GM23338 (cell line): ENCODE results near the gene PEAK3. TPM values are rescaled to one million over a fixed set of nuclear protein-coding genes. Genes with fewer than 3 reads are reported as not detected.

ENCODE experiments used
- ATAC-seq: fragments of 200-7000 bp; cut with Tn5 transposase; 3 replicates; pipeline ENCODE4 v1.9.1; 2020
- DNase-seq: peaks from one replicate; pipeline ENCODE4 v3.0.0-alpha.2; 2015; ENCODE audit warnings: low spot score
- H2AFZ ChIP-seq: fragments of 200-600 bp; sonication (generic); 2 replicates; pipeline ENCODE4 v1.8.0; 2016; ENCODE audit warnings: antibody characterized with exemption, mild to moderate bottlenecking, moderate library complexity
- H3F3A ChIP-seq: fragments of 200-600 bp; sonication (generic); replicated peaks from 2 replicates; pipeline ENCODE4 v1.8.0; 2017; ENCODE audit warnings: antibody characterized with exemption, mixed run types, low read depth
- H3K27ac ChIP-seq: fragments of 200-600 bp; sonication (generic); 2 replicates; pipeline ENCODE4 v1.6.1; 2016; ENCODE audit warnings: low read depth
- H3K27me3 ChIP-seq: fragments of 200-600 bp; sonication (generic); 2 replicates; pipeline ENCODE4 v1.8.0; 2016; ENCODE audit warnings: mild to moderate bottlenecking, mixed run types, moderate library complexity; ENCODE audit not compliant: insufficient read depth
- H3K36me3 ChIP-seq: fragments of 200-600 bp; sonication (generic); 2 replicates; pipeline ENCODE4 v1.8.0; 2016; ENCODE audit warnings: mild to moderate bottlenecking; ENCODE audit not compliant: insufficient read depth
- H3K4me1 ChIP-seq: fragments of 200-600 bp; sonication (generic); 2 replicates; pipeline ENCODE4 v1.8.0; 2016; ENCODE audit warnings: mild to moderate bottlenecking, moderate library complexity; ENCODE audit not compliant: insufficient read depth
- H3K4me2 ChIP-seq: fragments of 200-600 bp; sonication (generic); 2 replicates; pipeline ENCODE4 v1.7.1; 2017; ENCODE audit warnings: mixed run types
- H3K4me3 ChIP-seq: fragments of 200-600 bp; sonication (generic); 2 replicates; pipeline ENCODE4 v1.6.1; 2016; ENCODE audit warnings: mixed run types
- H3K79me2 ChIP-seq: fragments of 200-600 bp; sonication (generic); replicated peaks from 2 replicates; pipeline ENCODE4 v1.8.0; 2017; ENCODE audit warnings: mild to moderate bottlenecking; ENCODE audit not compliant: insufficient read depth
- H3K9me2 ChIP-seq: fragments of 200-600 bp; sonication (generic); 2 replicates; pipeline ENCODE4 v1.8.0; 2017; ENCODE audit not compliant: insufficient read depth
- H4K20me1 ChIP-seq: fragments of 200-600 bp; sonication (generic); replicated peaks from 2 replicates; pipeline ENCODE4 v1.8.0; 2017; ENCODE audit warnings: mild to moderate bottlenecking; ENCODE audit not compliant: insufficient read depth
- H3K27ac Mint-ChIP-seq: 2 replicates; pipeline ENCODE4 v1.8.0; 2020; ENCODE audit warnings: inconsistent platforms, mild to moderate bottlenecking, moderate library complexity, mixed read lengths
- H3K27me3 Mint-ChIP-seq: 3 replicates; pipeline ENCODE4 v1.8.0; 2022; ENCODE audit warnings: low read depth, mild to moderate bottlenecking, moderate library complexity, mixed read lengths, inconsistent platforms; ENCODE audit not compliant: insufficient read depth, poor library complexity
- H3K36me3 Mint-ChIP-seq: 3 replicates; pipeline ENCODE4 v1.8.0; 2021; ENCODE audit warnings: low read depth, mild to moderate bottlenecking, inconsistent platforms, moderate library complexity, mixed read lengths
- H3K4me1 Mint-ChIP-seq: 3 replicates; pipeline ENCODE4 v1.8.0; 2020; ENCODE audit warnings: mild to moderate bottlenecking, inconsistent platforms, mixed read lengths
- H3K4me3 Mint-ChIP-seq: 3 replicates; pipeline ENCODE4 v1.8.0; 2021; ENCODE audit warnings: moderate library complexity, mild to moderate bottlenecking, inconsistent platforms, mixed read lengths
- H3K9me3 Mint-ChIP-seq: 3 replicates; pipeline ENCODE4 v1.8.0; 2020; ENCODE audit warnings: moderate library complexity, mild to moderate bottlenecking, inconsistent platforms, mixed read lengths
- CREB1 ChIP-seq: fragments of 250-450 bp; sonication (Bioruptor Pico); IDR thresholded peaks from 2 replicates; pipeline ENCODE4 v1.5.0; 2020; ENCODE audit warnings: low read depth, mild to moderate bottlenecking, moderate library complexity
- EZH2phosphoT487 ChIP-seq: fragments of 200-600 bp; sonication (generic); IDR thresholded peaks from one replicate; pipeline ENCODE4 v1.8.1; 2018; ENCODE audit warnings: antibody characterized with exemption; ENCODE audit not compliant: unreplicated experiment
- POLR2AphosphoS5 ChIP-seq: IDR thresholded peaks from 2 replicates; pipeline ENCODE4 v1.6.1; 2016; ENCODE audit warnings: antibody characterized with exemption, low read depth
- STAT1 ChIP-seq: IDR thresholded peaks from one replicate; pipeline ENCODE4 v1.6.1; 2016; ENCODE audit warnings: antibody characterized with exemption; ENCODE audit not compliant: unreplicated experiment
- ZNF331 ChIP-seq: fragments of 250-450 bp; sonication (Bioruptor Pico); IDR thresholded peaks from 2 replicates; pipeline ENCODE4 v1.5.0; 2020; ENCODE audit warnings: low read depth, mild to moderate bottlenecking, moderate library complexity
- polyA plus RNA-seq: library from polyadenylated mRNA; unstranded; fragments of >200 nt; fragmentation: Nextera tagmentation; extraction: Ambion mirVana; gene quantifications from 2 replicates; pipeline ENCODE4 v1.2.1, GENCODE V29; 2016
- total RNA-seq: library from RNA; depleted of rRNA; stranded (reverse); fragments of >200 nt; shearing (Covaris generic); gene quantifications from 2 replicates; pipeline ENCODE4 v1.2.3, GENCODE V29; 2014
- TF ChIP-seq, protein P1 (sequence below): fragments of 250-450 bp; sonication (Bioruptor Pico); IDR thresholded peaks from 2 replicates; pipeline ENCODE4 v1.5.0; 2020; ENCODE audit warnings: mild to moderate bottlenecking, moderate library complexity
- TF ChIP-seq, protein P2 (sequence below), 2 experiments: fragments of 200-600 bp in 1 of 2; sonication (generic) in 1 of 2; conservative IDR thresholded peaks; 2 replicates each; pipeline versions ENCODE4 v1.5.1 to v1.6.1; 2016 to 2017; ENCODE audit warnings: antibody characterized with exemption in 2 of 2, low read depth in 2 of 2, mild to moderate bottlenecking in 2 of 2, moderate library complexity in 1 of 2
- TF ChIP-seq, protein P3 (sequence below): IDR thresholded peaks from one replicate; pipeline ENCODE4 v1.6.1; 2018; ENCODE audit warnings: antibody characterized with exemption; ENCODE audit not compliant: unreplicated experiment
- TF ChIP-seq, protein P4 (sequence below): IDR thresholded peaks from 2 replicates; pipeline ENCODE4 v1.6.1; 2016; ENCODE audit warnings: antibody characterized with exemption

The PEAK3 gene
- total and polyA plus RNA-seq, 2 experiments from 2014 or later, result not detected

DNA sequence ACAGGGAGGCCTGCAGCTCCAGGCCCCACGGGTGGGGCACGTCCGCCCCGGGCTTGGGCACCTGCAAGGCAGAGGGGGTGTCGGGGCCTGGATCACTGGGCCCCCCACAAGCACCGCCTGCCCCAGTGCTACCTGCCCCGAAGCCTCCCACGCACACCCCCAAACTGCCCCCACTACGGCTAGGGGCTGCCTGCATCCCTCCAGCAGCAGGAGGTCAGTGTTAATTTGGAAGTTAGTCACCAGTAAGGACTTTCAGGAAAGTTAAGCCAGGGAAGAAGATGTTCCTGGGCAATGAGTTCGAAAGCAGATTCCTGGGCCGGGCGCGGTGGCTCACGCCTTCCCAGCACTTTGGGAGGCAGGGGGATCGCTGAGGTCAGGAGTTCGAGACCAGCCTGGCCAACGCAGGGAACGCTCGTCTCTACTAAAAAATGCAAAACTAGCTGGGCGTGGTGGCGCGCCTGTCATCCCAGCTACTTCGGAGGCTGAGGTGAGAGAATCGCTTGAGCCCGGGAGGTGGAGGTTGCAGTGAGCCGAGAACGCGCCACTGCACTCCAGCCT, 5.5 kb downstream of the PEAK3 start:
- peaks cover 22% of the 10 kb centered on the region for H3K4me1 Mint-ChIP-seq
- DNase-seq (no peak), ATAC-seq (no peak)
- no peak overlapping the region for H2AFZ ChIP-seq
- H3K4me2 ChIP-seq, result no peak overlapping the region
- peaks cover 21% of the 10 kb centered on the region for H3K27me3 Mint-ChIP-seq
- H3K36me3 Mint-ChIP-seq, result peaks cover 31% of the 10 kb centered on the region
- peaks cover 25% of the 10 kb centered on the region for H3K79me2 ChIP-seq
- no peak overlapping the region for H3K27ac Mint-ChIP-seq
- no peak overlapping the region for H3K4me3 ChIP-seq
- peaks cover 36% of the 10 kb centered on the region for H3F3A ChIP-seq
- no peak overlapping the region for H3K27ac ChIP-seq
- H3K4me3 Mint-ChIP-seq, result no peak overlapping the region
- peaks cover 21% of the 10 kb centered on the region for H4K20me1 ChIP-seq
- TF ChIP-seq, protein P1, sequence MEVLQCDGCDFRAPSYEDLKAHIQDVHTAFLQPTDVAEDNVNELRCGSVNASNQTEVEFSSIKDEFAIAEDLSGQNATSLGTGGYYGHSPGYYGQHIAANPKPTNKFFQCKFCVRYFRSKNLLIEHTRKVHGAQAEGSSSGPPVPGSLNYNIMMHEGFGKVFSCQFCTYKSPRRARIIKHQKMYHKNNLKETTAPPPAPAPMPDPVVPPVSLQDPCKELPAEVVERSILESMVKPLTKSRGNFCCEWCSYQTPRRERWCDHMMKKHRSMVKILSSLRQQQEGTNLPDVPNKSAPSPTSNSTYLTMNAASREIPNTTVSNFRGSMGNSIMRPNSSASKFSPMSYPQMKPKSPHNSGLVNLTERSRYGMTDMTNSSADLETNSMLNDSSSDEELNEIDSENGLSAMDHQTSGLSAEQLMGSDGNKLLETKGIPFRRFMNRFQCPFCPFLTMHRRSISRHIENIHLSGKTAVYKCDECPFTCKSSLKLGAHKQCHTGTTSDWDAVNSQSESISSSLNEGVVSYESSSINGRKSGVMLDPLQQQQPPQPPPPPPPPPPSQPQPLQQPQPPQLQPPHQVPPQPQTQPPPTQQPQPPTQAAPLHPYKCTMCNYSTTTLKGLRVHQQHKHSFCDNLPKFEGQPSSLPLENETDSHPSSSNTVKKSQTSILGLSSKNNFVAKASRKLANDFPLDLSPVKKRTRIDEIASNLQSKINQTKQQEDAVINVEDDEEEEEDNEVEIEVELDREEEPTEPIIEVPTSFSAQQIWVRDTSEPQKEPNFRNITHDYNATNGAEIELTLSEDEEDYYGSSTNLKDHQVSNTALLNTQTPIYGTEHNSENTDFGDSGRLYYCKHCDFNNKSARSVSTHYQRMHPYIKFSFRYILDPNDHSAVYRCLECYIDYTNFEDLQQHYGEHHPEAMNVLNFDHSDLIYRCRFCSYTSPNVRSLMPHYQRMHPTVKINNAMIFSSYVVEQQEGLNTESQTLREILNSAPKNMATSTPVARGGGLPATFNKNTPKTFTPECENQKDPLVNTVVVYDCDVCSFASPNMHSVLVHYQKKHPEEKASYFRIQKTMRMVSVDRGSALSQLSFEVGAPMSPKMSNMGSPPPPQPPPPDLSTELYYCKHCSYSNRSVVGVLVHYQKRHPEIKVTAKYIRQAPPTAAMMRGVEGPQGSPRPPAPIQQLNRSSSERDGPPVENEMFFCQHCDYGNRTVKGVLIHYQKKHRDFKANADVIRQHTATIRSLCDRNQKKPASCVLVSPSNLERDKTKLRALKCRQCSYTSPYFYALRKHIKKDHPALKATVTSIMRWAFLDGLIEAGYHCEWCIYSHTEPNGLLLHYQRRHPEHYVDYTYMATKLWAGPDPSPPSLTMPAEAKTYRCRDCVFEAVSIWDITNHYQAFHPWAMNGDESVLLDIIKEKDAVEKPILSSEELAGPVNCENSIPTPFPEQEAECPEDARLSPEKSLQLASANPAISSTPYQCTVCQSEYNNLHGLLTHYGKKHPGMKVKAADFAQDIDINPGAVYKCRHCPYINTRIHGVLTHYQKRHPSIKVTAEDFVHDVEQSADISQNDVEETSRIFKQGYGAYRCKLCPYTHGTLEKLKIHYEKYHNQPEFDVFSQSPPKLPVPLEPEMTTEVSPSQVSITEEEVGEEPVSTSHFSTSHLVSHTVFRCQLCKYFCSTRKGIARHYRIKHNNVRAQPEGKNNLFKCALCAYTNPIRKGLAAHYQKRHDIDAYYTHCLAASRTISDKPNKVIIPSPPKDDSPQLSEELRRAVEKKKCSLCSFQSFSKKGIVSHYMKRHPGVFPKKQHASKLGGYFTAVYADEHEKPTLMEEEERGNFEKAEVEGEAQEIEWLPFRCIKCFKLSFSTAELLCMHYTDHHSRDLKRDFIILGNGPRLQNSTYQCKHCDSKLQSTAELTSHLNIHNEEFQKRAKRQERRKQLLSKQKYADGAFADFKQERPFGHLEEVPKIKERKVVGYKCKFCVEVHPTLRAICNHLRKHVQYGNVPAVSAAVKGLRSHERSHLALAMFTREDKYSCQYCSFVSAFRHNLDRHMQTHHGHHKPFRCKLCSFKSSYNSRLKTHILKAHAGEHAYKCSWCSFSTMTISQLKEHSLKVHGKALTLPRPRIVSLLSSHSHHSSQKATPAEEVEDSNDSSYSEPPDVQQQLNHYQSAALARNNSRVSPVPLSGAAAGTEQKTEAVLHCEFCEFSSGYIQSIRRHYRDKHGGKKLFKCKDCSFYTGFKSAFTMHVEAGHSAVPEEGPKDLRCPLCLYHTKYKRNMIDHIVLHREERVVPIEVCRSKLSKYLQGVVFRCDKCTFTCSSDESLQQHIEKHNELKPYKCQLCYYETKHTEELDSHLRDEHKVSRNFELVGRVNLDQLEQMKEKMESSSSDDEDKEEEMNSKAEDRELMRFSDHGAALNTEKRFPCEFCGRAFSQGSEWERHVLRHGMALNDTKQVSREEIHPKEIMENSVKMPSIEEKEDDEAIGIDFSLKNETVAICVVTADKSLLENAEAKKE (CRISPR knock-in tag), result no peak
- TF ChIP-seq ZNF331 (CRISPR knock-in tag) (no peak), EZH2phosphoT487 (no peak), POLR2AphosphoS5 (no peak), CREB1 (no peak), STAT1 (no peak)
- TF ChIP-seq, protein P2, sequence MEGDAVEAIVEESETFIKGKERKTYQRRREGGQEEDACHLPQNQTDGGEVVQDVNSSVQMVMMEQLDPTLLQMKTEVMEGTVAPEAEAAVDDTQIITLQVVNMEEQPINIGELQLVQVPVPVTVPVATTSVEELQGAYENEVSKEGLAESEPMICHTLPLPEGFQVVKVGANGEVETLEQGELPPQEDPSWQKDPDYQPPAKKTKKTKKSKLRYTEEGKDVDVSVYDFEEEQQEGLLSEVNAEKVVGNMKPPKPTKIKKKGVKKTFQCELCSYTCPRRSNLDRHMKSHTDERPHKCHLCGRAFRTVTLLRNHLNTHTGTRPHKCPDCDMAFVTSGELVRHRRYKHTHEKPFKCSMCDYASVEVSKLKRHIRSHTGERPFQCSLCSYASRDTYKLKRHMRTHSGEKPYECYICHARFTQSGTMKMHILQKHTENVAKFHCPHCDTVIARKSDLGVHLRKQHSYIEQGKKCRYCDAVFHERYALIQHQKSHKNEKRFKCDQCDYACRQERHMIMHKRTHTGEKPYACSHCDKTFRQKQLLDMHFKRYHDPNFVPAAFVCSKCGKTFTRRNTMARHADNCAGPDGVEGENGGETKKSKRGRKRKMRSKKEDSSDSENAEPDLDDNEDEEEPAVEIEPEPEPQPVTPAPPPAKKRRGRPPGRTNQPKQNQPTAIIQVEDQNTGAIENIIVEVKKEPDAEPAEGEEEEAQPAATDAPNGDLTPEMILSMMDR (conservative IDR thresholded peaks at IDR 0.05; ENCODE audit: low read depth in 2 of 2), result no peak
- TF ChIP-seq, protein P3, sequence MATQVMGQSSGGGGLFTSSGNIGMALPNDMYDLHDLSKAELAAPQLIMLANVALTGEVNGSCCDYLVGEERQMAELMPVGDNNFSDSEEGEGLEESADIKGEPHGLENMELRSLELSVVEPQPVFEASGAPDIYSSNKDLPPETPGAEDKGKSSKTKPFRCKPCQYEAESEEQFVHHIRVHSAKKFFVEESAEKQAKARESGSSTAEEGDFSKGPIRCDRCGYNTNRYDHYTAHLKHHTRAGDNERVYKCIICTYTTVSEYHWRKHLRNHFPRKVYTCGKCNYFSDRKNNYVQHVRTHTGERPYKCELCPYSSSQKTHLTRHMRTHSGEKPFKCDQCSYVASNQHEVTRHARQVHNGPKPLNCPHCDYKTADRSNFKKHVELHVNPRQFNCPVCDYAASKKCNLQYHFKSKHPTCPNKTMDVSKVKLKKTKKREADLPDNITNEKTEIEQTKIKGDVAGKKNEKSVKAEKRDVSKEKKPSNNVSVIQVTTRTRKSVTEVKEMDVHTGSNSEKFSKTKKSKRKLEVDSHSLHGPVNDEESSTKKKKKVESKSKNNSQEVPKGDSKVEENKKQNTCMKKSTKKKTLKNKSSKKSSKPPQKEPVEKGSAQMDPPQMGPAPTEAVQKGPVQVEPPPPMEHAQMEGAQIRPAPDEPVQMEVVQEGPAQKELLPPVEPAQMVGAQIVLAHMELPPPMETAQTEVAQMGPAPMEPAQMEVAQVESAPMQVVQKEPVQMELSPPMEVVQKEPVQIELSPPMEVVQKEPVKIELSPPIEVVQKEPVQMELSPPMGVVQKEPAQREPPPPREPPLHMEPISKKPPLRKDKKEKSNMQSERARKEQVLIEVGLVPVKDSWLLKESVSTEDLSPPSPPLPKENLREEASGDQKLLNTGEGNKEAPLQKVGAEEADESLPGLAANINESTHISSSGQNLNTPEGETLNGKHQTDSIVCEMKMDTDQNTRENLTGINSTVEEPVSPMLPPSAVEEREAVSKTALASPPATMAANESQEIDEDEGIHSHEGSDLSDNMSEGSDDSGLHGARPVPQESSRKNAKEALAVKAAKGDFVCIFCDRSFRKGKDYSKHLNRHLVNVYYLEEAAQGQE, result no peak
- TF ChIP-seq, protein P4, sequence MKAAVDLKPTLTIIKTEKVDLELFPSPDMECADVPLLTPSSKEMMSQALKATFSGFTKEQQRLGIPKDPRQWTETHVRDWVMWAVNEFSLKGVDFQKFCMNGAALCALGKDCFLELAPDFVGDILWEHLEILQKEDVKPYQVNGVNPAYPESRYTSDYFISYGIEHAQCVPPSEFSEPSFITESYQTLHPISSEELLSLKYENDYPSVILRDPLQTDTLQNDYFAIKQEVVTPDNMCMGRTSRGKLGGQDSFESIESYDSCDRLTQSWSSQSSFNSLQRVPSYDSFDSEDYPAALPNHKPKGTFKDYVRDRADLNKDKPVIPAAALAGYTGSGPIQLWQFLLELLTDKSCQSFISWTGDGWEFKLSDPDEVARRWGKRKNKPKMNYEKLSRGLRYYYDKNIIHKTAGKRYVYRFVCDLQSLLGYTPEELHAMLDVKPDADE, result no peak
- H3K9me2 ChIP-seq, result no peaks in the 10 kb centered on the region
- peaks cover 4% of the 10 kb centered on the region; the same call in 1 of the 2 replicates for H3K36me3 ChIP-seq
- H3K4me1 ChIP-seq, result peaks cover 15% of the 10 kb centered on the region
- H3K27me3 ChIP-seq, result 0 out of 2 replicates have a peak, but pooled peaks cover under 1% of the 10 kb centered on the region
- peaks cover 7% of the 10 kb centered on the region; the same call in 2 of the 3 replicates for H3K9me3 Mint-ChIP-seq
